Chondrocyte (in vitro differentiated cells): ENCODE measurements around the gene NUPR2. TPM values are rescaled to one million over a fixed set of nuclear protein-coding genes. Genes with fewer than 3 reads are reported as not detected.
"Not testable (repeated sequence)": the region's sequence is repeated elsewhere in the genome, so short reads cannot be mapped to it uniquely, and the experiment has no call there.

Source experiments
- DNase-seq: peaks from one replicate; pipeline ENCODE4 v3.0.0; 2021; ENCODE audit warnings: mixed read lengths, low spot score
- H3K27ac Mint-ChIP-seq: one replicate; pipeline ENCODE4 v1.8.0; 2021; ENCODE audit warnings: mild to moderate bottlenecking, moderate library complexity, mixed read lengths; ENCODE audit not compliant: unreplicated experiment
- H3K27me3 Mint-ChIP-seq: 2 replicates; pipeline ENCODE4 v1.8.0; 2021; ENCODE audit warnings: low read depth, mixed read lengths
- H3K36me3 Mint-ChIP-seq: 2 replicates; pipeline ENCODE4 v1.8.0; 2021; ENCODE audit warnings: low read depth, mixed read lengths
- H3K4me1 Mint-ChIP-seq: 2 replicates; pipeline ENCODE4 v1.8.0; 2021; ENCODE audit warnings: low read depth, mild to moderate bottlenecking, mixed read lengths
- H3K4me3 Mint-ChIP-seq: one replicate; pipeline ENCODE4 v1.8.0; 2021; ENCODE audit warnings: mild to moderate bottlenecking, moderate library complexity, mixed read lengths; ENCODE audit not compliant: unreplicated experiment
- H3K9me3 Mint-ChIP-seq: 2 replicates; pipeline ENCODE4 v1.8.0; 2021; ENCODE audit warnings: low read depth, mixed read lengths
- CTCF ChIP-seq: fragments of 200-600 bp; sonication (generic); IDR thresholded peaks from 2 replicates; pipeline ENCODE4 v1.5.0; 2021; ENCODE audit warnings: antibody characterized with exemption, mild to moderate bottlenecking, moderate library complexity
- total RNA-seq: library from RNA; stranded (reverse); gene quantifications from 3 replicates; pipeline ENCODE4 v1.2.1, GENCODE V29; 2021

The NUPR2 gene
- total RNA-seq, 1 donor from 2014 or later: not detected

- DNase-seq: peak; percentile 12
- Mint-ChIP-seq H3K4me1 (peaks cover 13% of the 10 kb centered on the region), H3K9me3 (peaks cover 2% of the 10 kb centered on the region), H3K27ac (peak overlapping the region; percentile 94), H3K36me3 (peaks cover 5% of the 10 kb centered on the region), H3K27me3 (no peaks in the 10 kb centered on the region), H3K4me3 (peak overlapping the region; percentile 86)
- no peak for TF ChIP-seq CTCF
Measured at GRCh38 chr7:56105508-56105907, 10.7 kb downstream of the NUPR2 start.

GRCh38 chr7:56104138-56104537 lies 12.1 kb downstream of the NUPR2 start:
- H3K27me3 Mint-ChIP-seq, H3K4me3 Mint-ChIP-seq, H3K27ac Mint-ChIP-seq, H3K9me3 Mint-ChIP-seq, H3K36me3 Mint-ChIP-seq: not testable (repeated sequence)
- DNase-seq: peak; percentile 17
- peaks cover 13% of the 10 kb centered on the region for H3K4me1 Mint-ChIP-seq

GRCh38 chr7:56099653-56100052 lies 16.6 kb downstream of the NUPR2 start:
- Mint-ChIP-seq H3K4me1 (peaks cover 3% of the 10 kb centered on the region), H3K27ac (no peak overlapping the region), H3K27me3 (no peaks in the 10 kb centered on the region), H3K4me3 (no peak overlapping the region), H3K36me3 (peaks cover 6% of the 10 kb centered on the region), H3K9me3 (no peaks in the 10 kb centered on the region)
- peak; percentile 8 for DNase-seq
- no peak for TF ChIP-seq CTCF

GRCh38 chr7:56098187-56099008 lies 17.8 kb downstream of the NUPR2 start:
- H3K27ac Mint-ChIP-seq, H3K4me3 Mint-ChIP-seq: not testable (repeated sequence)

GRCh38 chr7:56097700-56098099 lies 18.5 kb downstream of the NUPR2 start:
- H3K9me3 Mint-ChIP-seq: no peaks in the 10 kb centered on the region
- DNase-seq: peak; percentile 9
- peaks cover 2% of the 10 kb centered on the region for H3K36me3 Mint-ChIP-seq
- no peak overlapping the region for H3K4me3 Mint-ChIP-seq
- no peaks in the 10 kb centered on the region for H3K27me3 Mint-ChIP-seq
- peaks cover 9% of the 10 kb centered on the region for H3K4me1 Mint-ChIP-seq
- no peak for TF ChIP-seq CTCF
- H3K27ac Mint-ChIP-seq: no peak overlapping the region

More at GRCh38 chr7:56098187-56099008, 17.8 kb downstream of the NUPR2 start:
- peak; percentile 32 for DNase-seq
- H3K9me3 Mint-ChIP-seq, H3K36me3 Mint-ChIP-seq, H3K27me3 Mint-ChIP-seq, H3K4me1 Mint-ChIP-seq: not testable (repeated sequence)

GRCh38 chr7:56092789-56093531 lies 23.3 kb downstream of the NUPR2 start, which contains the start of gene PHKG1:
PHKG1 (minus strand) TSS chr7:56092952; CDS start chr7:56088941, 4,011 bp downstream.
- DNase-seq: no peak
- H3K36me3 Mint-ChIP-seq: peaks cover 3% of the 10 kb centered on the region
- H3K4me3 Mint-ChIP-seq: no peak within 1 kb of the TSS
- H3K27me3 Mint-ChIP-seq: no peaks in the 10 kb centered on the region
- H3K4me1 Mint-ChIP-seq: peaks cover 22% of the 10 kb centered on the region
- TF ChIP-seq CTCF: peak; percentile 77
- peak within 1 kb of the TSS; percentile 57 for H3K27ac Mint-ChIP-seq
- H3K9me3 Mint-ChIP-seq: no peaks in the 10 kb centered on the region

GRCh38 chr7:56092388-56092787 lies 23.8 kb downstream of the NUPR2 start:
- peaks cover 22% of the 10 kb centered on the region for H3K4me1 Mint-ChIP-seq
- H3K36me3 Mint-ChIP-seq, DNase-seq, H3K4me3 Mint-ChIP-seq, H3K27me3 Mint-ChIP-seq, H3K9me3 Mint-ChIP-seq, H3K27ac Mint-ChIP-seq: not testable (repeated sequence)
